ENCODE measurements around the gene BTBD2. TPM values are rescaled to one million over a fixed set of nuclear protein-coding genes. Genes with fewer than 3 reads are reported as not detected.

The BTBD2 gene
- total RNA-seq, 2 experiments from 2014 or later: 37.4 to 52.7 TPM

DNA sequence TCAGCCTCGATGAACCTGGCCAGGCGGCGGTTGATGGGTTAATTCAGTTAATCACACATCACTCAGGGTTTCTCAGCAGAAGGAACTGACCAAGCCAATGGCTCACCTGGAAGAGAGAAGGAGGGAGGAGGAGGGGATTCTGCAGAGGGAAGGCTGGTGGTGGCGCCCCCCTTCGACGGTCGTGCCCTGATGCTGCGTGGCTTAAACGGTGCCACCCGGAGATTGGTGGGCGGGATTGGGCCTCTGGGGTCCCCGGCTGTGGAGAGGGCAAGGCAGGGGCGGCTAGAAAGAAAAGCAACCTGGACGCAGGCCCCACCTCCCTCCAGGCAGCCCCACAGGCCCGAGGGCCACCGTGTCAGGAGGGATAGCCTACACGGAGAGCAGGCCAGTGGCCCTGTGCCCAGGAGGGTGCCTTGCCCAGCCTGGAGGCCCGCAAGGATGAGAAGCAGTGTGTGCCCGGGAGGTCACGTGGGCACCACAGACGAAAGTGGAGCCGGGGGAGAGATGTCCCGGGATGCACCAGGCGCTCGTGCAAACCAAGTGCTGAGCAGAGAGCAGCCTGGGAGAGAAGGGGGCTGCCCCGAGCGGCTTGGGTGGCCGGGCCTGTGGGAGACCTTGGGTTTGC lies 58.5 kb downstream of the BTBD2 start:
- CTCF ChIA-PET: no interaction called here
- Mint-ChIP-seq H3K4me1 (no peaks in the 10 kb centered on the region), H3K4me3 (no peak overlapping the region), H3K27me3 (no peaks in the 10 kb centered on the region), H3K36me3 (peaks cover 8% of the 10 kb centered on the region), H3K9me3 (ENCODE audit: low read depth) (no peaks in the 10 kb centered on the region), H3K27ac (no peak overlapping the region)
- no peak for ATAC-seq
- DNase-seq: no peak

DNA sequence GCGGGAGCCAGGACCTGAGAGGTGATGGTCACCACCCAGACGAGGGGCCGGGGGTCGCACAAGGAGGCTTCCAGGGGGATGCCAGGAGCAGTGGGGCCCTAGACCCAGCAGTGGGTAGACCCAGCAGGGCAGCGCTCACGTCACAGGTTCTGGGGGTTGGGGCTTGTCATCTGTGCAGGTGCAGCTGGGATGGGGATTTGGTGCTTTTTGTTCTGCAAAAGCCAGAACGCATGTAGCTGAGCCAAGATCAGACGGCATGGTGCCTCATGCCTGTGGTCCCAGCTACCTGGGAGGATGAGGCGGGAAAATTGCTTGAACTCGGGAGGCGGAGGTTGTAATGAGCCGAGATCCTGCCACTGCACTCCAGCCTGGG lies 59.4 kb downstream of the BTBD2 start:
- Mint-ChIP-seq H3K9me3 (ENCODE audit: low read depth) (no peaks in the 10 kb centered on the region), H3K4me1 (no peaks in the 10 kb centered on the region), H3K36me3 (peaks cover 8% of the 10 kb centered on the region), H3K27ac (no peak overlapping the region), H3K27me3 (no peaks in the 10 kb centered on the region), H3K4me3 (no peak overlapping the region)
- ATAC-seq (no peak), DNase-seq (no peak)
- CTCF ChIA-PET: interaction anchor here (0.8 kb wide), 1 partner anchor 10 kb away, joined by 3 read pairs; no protein-coding TSS in a partner anchor

DNA sequence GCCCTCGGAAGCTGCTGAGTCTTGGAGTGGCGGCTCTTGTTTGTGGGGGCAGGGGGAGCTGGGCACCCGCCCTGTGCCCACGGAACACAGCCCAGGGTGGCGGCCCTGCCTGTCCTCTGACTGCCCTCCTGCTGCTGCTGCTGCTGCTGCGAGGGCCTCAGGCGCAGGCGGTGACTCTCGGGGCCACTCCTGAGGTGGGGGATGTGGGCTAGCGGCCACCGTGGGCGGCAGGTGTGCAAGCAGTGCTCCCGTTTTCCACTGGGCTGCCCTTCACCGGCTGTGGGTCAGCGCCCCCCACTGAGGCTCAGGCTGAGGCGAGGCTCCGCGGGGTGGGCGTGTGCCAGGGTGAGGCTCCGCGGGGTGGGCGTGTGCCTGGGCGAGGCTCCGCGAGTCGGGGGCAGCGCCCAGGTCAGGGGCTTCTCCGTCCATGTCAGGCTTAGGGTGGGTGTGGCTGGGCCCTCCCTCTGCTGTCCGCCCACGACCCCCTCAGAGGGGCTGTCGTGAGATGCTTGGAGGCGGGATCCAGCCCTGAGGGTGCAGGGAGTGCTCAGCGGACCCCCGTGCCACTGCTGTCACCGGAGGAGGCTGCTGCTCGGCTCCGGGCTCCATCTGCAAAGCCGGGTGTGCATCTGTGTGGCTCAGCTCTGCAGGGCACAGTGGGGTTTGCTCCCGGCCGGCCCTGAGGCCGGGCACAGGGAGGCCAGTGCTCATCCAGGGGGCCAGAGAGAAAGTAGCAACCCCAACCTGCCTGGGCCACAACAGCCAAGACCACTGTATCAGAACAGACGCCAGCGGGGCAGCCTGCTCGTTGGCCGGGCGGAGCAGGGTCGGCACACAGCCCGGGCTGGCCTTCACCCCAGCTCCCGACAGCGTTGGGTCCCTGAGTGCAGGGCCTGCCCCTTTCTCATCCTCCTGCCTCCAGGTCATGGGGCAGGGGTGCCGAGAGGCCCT lies 60.1 kb downstream of the BTBD2 start:
- DNase-seq: no peak
- CTCF ChIA-PET: interaction anchor here (0.8 kb wide), 1 partner anchor 9 kb away, joined by 3 read pairs; no protein-coding TSS in a partner anchor
- peaks cover 8% of the 10 kb centered on the region for H3K36me3 Mint-ChIP-seq
- no peak overlapping the region for H3K27ac Mint-ChIP-seq
- H3K27me3 Mint-ChIP-seq: no peaks in the 10 kb centered on the region
- no peaks in the 10 kb centered on the region for H3K4me1 Mint-ChIP-seq
- H3K9me3 Mint-ChIP-seq (ENCODE audit: low read depth): no peaks in the 10 kb centered on the region
- H3K4me3 Mint-ChIP-seq: no peak overlapping the region
- ATAC-seq: no peak

DNA sequence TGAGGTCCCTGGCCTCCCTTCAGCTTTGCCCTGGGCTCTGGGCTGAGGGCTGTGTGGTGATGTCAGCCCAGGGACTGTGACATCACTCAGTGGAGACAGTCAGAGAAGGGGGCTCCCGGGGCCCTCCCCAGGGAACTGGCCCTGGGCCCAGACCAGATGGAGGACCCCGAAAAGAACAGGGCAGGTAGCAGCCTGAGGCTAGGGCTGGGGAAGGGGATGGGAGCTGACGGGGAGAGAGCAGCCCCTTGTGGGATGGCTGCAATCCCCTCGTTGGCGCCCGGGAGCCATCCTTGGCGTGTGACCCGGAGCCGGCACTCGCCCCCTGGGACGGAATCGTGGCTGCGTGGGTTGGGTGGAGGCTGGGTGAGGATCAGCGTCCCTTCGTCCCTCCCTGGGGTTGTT lies 61.0 kb downstream of the BTBD2 start:
- no peaks in the 10 kb centered on the region for H3K27me3 Mint-ChIP-seq
- H3K27ac Mint-ChIP-seq: no peak overlapping the region
- H3K9me3 Mint-ChIP-seq (ENCODE audit: low read depth): no peaks in the 10 kb centered on the region
- H3K4me3 Mint-ChIP-seq: no peak overlapping the region
- peaks cover 2% of the 10 kb centered on the region for H3K4me1 Mint-ChIP-seq
- CTCF ChIA-PET: interaction anchor here (1.0 kb wide), 1 partner anchor 42 kb away, joined by 3 read pairs; no protein-coding TSS in a partner anchor
- peaks cover 10% of the 10 kb centered on the region for H3K36me3 Mint-ChIP-seq
- ATAC-seq (no peak), DNase-seq (no peak)

DNA sequence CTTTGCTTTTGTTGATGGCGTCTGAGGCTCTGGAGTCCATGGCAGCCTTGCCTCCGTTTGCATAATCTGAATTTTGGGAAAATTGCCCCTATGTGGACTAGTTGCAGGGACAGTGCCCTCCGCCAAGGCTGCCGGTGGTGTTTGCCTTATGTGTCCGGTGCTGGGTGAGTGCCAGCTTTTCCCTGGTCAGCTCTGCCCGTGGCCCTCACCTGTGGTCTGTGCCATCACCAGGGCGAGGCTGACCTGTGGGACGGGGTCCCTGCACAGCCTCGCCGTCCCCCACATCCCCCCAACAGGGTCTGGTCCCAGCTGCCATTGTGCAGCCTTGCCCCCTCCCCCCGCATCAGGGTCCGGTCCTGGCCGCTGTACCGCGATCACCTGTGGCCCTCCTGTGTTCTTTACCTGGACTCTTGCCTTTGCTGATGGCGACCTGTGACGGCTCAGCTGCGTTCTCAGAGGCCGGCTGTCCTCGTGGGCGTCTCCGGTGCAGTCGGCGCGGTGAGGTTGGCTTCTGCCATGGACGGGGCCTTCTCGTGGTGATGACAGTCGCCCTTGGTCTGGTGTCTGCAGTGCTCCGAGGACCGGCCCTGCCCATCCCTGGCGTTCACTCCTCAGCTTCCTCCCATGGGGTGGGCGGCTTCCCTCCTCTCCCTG lies 61.9 kb downstream of the BTBD2 start:
- H3K4me3 Mint-ChIP-seq: no peak overlapping the region
- H3K27ac Mint-ChIP-seq: peak overlapping the region; percentile 24
- ATAC-seq (no peak), DNase-seq (no peak)
- H3K36me3 Mint-ChIP-seq: peaks cover 11% of the 10 kb centered on the region
- H3K27me3 Mint-ChIP-seq: no peaks in the 10 kb centered on the region
- peaks cover 5% of the 10 kb centered on the region for H3K4me1 Mint-ChIP-seq
- no peaks in the 10 kb centered on the region for H3K9me3 Mint-ChIP-seq (ENCODE audit: low read depth)
- CTCF ChIA-PET: interaction anchor here (1.0 to 1.1 kb wide), 2 partner anchors 10 to 43 kb away, joined by 3 read pairs; no protein-coding TSS in a partner anchor

DNA sequence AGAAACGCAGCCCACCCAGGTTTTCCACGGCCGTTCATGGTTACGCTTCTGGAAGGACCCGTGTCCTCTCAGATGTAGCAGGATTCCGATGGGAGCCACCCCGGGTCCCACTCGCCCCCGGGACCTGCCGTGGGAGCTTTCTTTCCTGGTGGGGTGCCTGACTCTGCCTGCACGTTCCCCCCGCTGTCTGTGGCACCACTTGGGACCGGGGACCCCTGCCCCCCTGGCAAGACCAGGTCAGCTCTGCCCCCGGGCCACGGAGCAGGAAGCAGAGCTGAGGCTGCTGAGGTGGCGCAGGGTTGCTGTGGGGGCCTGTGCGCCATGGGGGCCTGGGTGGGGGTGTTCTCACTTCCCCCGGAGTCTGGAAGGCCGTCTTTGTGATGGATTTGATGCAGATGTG lies 62.5 kb downstream of the BTBD2 start:
- no peak overlapping the region for H3K27ac Mint-ChIP-seq
- CTCF ChIA-PET: interaction anchor here (1.1 to 1.5 kb wide), 2 partner anchors 10 to 127 kb away, joined by 3 to 7 read pairs; no protein-coding TSS in a partner anchor
- no peak for DNase-seq
- no peak overlapping the region for H3K4me3 Mint-ChIP-seq
- peaks cover 14% of the 10 kb centered on the region for H3K36me3 Mint-ChIP-seq
- no peaks in the 10 kb centered on the region for H3K9me3 Mint-ChIP-seq (ENCODE audit: low read depth)
- H3K4me1 Mint-ChIP-seq: peaks cover 7% of the 10 kb centered on the region
- ATAC-seq: no peak
- H3K27me3 Mint-ChIP-seq: no peaks in the 10 kb centered on the region

DNA sequence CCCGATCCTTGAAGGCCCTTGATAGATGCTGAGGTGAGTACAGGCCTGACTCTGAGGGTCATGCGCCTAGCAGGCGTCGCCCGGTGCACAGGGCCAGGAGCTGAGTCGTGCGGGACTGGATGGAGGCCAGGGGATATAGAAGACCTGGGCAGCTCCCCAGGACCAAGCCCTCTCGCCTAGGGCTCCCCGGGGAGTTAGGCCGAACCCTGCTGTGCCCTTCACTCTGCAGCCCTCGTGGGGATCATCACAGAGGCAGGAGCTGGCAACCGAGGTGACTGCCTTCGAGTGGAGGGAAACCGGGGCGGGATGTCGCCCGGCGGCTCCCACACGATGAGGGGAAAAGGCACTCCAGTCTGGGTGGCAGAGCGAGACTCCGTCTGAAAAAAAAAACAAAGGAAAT lies 62.9 kb downstream of the BTBD2 start:
- no peak for ATAC-seq
- no peak overlapping the region for H3K4me3 Mint-ChIP-seq
- CTCF ChIA-PET: interaction anchor here (1.5 kb wide), 1 partner anchor 127 kb away, joined by 7 read pairs; no protein-coding TSS in a partner anchor
- peaks cover 7% of the 10 kb centered on the region for H3K4me1 Mint-ChIP-seq
- no peaks in the 10 kb centered on the region for H3K9me3 Mint-ChIP-seq (ENCODE audit: low read depth)
- DNase-seq: no peak
- H3K27ac Mint-ChIP-seq: no peak overlapping the region
- H3K36me3 Mint-ChIP-seq: peaks cover 14% of the 10 kb centered on the region
- H3K27me3 Mint-ChIP-seq: no peaks in the 10 kb centered on the region

DNA sequence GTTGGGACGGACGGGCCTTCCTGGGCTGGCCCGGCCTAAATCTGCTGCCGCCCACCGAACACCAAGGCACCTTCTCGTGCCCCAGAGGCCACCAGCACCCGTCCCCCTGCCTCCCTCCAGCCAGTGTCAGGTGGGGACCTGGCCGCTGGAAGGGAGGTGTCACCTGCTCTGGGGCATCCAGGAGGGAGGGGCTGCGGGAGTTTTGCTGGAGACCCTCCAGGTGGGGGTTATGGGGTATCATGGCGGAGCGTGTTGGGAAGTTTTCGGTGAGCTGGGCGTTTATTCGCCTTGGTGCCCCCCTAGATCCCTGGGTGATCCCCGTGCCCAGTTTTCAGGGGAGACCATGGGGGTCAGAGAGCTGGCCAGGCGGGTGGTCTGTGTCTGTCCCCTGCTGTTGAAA lies 64.9 kb downstream of the BTBD2 start:
- peaks cover 11% of the 10 kb centered on the region for H3K4me1 Mint-ChIP-seq
- CTCF ChIA-PET: no interaction called here
- H3K9me3 Mint-ChIP-seq (ENCODE audit: low read depth): no peaks in the 10 kb centered on the region
- ATAC-seq (no peak), DNase-seq (no peak)
- no peak overlapping the region for H3K27ac Mint-ChIP-seq
- no peaks in the 10 kb centered on the region for H3K27me3 Mint-ChIP-seq
- no peak overlapping the region for H3K4me3 Mint-ChIP-seq
- peaks cover 16% of the 10 kb centered on the region for H3K36me3 Mint-ChIP-seq

DNA sequence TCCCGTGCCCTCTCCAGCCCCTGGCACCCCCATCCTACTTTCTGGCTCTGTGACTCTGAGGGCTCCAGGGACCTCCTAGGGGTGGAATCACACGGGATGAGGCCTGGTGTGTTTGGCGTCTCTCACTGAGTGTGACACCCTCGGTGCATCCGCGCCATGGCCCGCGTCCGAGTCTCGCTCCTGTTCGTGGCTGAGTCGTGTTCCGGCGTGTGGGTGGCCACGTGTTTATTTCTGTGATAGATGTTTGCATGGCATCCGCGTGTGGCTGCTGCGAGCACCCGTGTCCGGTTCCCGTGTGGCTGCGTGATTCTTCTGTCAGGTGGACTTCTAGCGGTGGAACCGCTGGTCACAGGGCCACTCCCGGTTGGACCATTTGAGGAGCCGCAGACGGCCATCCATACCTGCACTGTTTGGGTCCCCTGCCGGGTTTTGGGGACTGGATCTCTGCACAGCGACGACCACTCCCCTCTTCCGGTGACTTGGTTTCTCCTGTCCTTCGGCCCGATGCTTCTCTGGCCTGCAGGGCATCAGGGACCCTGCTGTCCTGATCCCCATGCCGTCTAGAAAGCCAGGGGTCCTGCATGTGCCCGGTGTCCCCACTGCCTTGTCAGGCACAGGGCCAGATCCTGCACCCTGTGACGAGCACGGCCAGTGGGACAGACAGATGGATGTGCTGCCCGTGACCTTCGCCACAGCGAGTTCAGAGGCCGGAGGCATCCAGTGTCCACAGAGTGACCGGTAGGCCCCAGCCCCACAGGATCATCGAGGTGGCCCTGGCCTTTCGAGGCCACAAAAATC lies 66.0 kb downstream of the BTBD2 start:
- H3K9me3 Mint-ChIP-seq (ENCODE audit: low read depth): no peaks in the 10 kb centered on the region
- no peak overlapping the region for H3K4me3 Mint-ChIP-seq
- H3K4me1 Mint-ChIP-seq: peaks cover 11% of the 10 kb centered on the region
- H3K27ac Mint-ChIP-seq: no peak overlapping the region
- peaks cover 16% of the 10 kb centered on the region for H3K36me3 Mint-ChIP-seq
- DNase-seq: no peak
- no peak for ATAC-seq
- H3K27me3 Mint-ChIP-seq: no peaks in the 10 kb centered on the region
- CTCF ChIA-PET: no interaction called here

DNA sequence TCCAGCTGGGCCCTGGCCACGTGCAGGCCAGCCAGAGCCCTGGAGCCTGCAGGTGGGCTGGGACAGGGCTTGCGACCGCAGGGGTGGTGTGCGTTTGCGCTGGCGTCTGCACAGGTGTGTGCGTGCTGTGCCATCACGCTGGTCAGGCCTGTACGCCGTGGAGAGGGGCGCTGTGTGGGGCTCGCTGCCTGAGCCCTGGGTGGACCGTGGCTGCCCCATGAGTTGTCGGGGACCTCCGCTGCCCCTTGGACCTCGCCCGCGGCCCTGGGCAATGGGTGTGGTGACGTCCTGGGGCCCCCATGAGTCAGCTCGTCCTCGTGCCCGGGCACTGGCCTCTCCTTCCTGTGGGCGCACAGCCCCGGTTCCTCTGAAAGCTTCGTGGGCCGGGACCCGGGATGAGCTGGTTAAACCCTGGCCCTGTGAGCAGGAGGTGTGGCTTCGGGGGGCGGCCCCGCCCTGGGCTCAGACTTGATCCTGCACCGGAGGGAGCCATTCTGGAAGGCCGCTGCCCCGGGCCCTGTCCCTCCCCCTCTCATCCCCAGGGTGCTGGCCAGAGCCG lies 67.8 kb downstream of the BTBD2 start:
- no peak overlapping the region for H3K27ac Mint-ChIP-seq
- ATAC-seq: no peak
- H3K4me3 Mint-ChIP-seq: no peak overlapping the region
- CTCF ChIA-PET: no interaction called here
- no peaks in the 10 kb centered on the region for H3K27me3 Mint-ChIP-seq
- H3K36me3 Mint-ChIP-seq: peaks cover 16% of the 10 kb centered on the region
- no peak for DNase-seq
- H3K4me1 Mint-ChIP-seq: peaks cover 23% of the 10 kb centered on the region
- no peaks in the 10 kb centered on the region for H3K9me3 Mint-ChIP-seq (ENCODE audit: low read depth)

DNA sequence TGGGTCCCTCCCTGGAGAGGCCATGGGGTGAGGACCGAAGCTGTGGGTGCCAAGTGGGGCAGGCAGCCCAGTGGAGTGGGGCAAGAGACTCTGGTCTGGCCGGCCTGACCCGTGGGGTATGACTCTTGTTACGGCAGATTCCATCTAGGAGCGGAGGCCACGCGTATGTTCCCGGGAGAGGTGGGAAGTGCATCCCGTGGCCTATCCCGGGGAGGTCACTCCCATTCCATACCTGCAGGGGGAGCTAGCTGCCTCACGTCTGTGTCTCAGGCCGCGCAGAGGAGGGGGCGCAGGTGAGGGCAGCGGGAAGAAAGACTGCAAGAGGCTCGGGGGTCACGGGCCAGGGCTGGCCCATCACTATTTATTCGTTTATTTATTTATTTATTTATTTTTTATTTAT lies 69.6 kb downstream of the BTBD2 start:
- H3K27me3 Mint-ChIP-seq: no peaks in the 10 kb centered on the region
- no peaks in the 10 kb centered on the region for H3K9me3 Mint-ChIP-seq (ENCODE audit: low read depth)
- CTCF ChIA-PET: interaction anchor here (0.6 to 3.0 kb wide), 16 partner anchors 9 to 543 kb away, joined by 3 to 9 read pairs (median 4); no protein-coding TSS in a partner anchor
- ATAC-seq: no peak
- peaks cover 23% of the 10 kb centered on the region for H3K4me1 Mint-ChIP-seq
- H3K4me3 Mint-ChIP-seq: no peak overlapping the region
- no peak overlapping the region for H3K27ac Mint-ChIP-seq
- DNase-seq: no peak
- peaks cover 8% of the 10 kb centered on the region for H3K36me3 Mint-ChIP-seq

DNA sequence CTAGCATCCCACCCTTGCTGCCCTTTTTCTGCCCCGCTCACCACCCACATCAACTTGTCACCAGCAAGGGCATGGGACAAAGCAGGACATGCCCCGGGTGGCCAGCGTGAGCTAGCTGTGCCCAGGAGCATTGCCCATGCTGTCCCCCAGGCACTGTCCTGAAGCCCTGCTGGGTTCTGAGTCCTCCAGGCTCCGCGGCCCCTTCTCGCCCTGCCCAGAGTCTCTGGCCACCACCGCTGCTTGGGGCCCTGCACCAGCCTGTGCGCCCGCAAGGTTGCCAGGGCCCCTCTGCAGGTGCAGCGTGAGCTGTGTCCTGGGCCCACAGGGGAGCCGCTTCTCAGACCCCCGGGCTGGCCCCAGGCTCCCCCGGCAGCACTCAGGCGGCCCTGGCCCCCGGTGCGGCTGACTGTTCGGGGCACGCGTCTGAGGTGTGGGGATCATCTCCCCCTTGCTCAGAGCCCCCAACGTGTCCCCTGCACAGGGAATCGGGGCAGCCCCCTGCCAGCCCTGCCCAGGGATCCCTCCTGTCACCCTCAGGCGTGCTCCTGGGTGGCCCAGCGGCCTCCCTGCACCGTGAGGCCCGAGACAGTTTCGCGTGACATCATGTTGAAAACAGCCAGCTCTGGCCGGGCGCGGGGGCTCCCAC lies 70.5 kb downstream of the BTBD2 start:
- Mint-ChIP-seq H3K9me3 (ENCODE audit: low read depth) (no peaks in the 10 kb centered on the region), H3K27me3 (no peaks in the 10 kb centered on the region), H3K27ac (peak overlapping the region; percentile 40), H3K36me3 (peaks cover 6% of the 10 kb centered on the region), H3K4me1 (peaks cover 25% of the 10 kb centered on the region), H3K4me3 (no peak overlapping the region)
- CTCF ChIA-PET: interaction anchor here (1.1 to 3.0 kb wide), 10 partner anchors 9 to 108 kb away, joined by 3 to 9 read pairs (median 4); no protein-coding TSS in a partner anchor
- DNase-seq: no peak
- no peak for ATAC-seq

All from activated CD8-positive, alpha-beta memory T cell treated with anti-CD3 and anti-CD28 coated beads, Interleukin-2, amount 10 ng/mL, durations not matched to agents 7 days and 5 days (primary cell).